Kidney (tissue), 14 donors: ENCODE results near the gene PLAU. TPM values are rescaled to one million over a fixed set of nuclear protein-coding genes. Genes with fewer than 3 reads are reported as not detected.
"Not testable (repeated sequence)": the region's sequence is repeated elsewhere in the genome, so short reads cannot be mapped to it uniquely, and the experiment has no call there.

Experiments
- DNase-seq, 5 donors: peaks; one replicate each; pipeline ENCODE4 v3.0.0-alpha.2; 2013 to 2020
- FAIRE-seq: peaks from 2 replicates; lab custom pipeline; 2012; peaks lifted over from hg19 to GRCh38; lab: Jason Lieb, UNC
- H3K27ac ChIP-seq, 2 donors: one replicate each; pipeline ENCODE4 v1.7.0; 2013; ENCODE audit warnings: low read depth in 2 of 2, low read length in 2 of 2, inconsistent platforms in 1 of 2
- H3K27me3 ChIP-seq: one replicate; pipeline ENCODE4 v1.7.1; 2013; ENCODE audit warnings: low read length, inconsistent platforms; ENCODE audit not compliant: control insufficient read depth, insufficient read depth
- H3K36me3 ChIP-seq, 3 donors: one replicate each; pipeline versions ENCODE4 v1.7.0 to v1.7.1; 2013; ENCODE audit warnings: low read length in 3 of 3, control low read depth in 1 of 3, inconsistent platforms in 1 of 3; ENCODE audit not compliant: insufficient read depth in 3 of 3, control insufficient read depth in 2 of 3
- H3K4me1 ChIP-seq, 3 donors: one replicate each; pipeline versions ENCODE4 v1.7.0 to v1.7.1; 2013; ENCODE audit warnings: low read length in 3 of 3, inconsistent platforms in 1 of 3, low read depth in 1 of 3; ENCODE audit not compliant: control insufficient read depth in 2 of 3, insufficient read depth in 2 of 3
- H3K4me3 ChIP-seq, 3 donors: one replicate each; pipeline versions ENCODE4 v1.7.0 to v1.8.1; 2013; ENCODE audit warnings: low read length in 3 of 3, control low read depth in 1 of 3, inconsistent platforms in 1 of 3
- H3K9ac ChIP-seq, 3 donors: one replicate each; pipeline versions ENCODE4 v1.7.0 to v1.7.1; 2013; ENCODE audit warnings: low read length in 3 of 3, control low read depth in 1 of 3, inconsistent platforms in 1 of 3
- H3K9me3 ChIP-seq, 3 donors: one replicate each; pipeline versions ENCODE4 v1.7.0 to v1.7.1; 2013; ENCODE audit warnings: low read length in 3 of 3, control low read depth in 1 of 3, inconsistent platforms in 1 of 3; ENCODE audit not compliant: control insufficient read depth in 2 of 3, insufficient read depth in 1 of 3
- CTCF ChIP-seq: IDR thresholded peaks from 3 replicates; pipeline ENCODE4 v1.5.1; 2012; ENCODE audit warnings: mild to moderate bottlenecking, moderate library complexity, borderline replicate concordance; ENCODE audit not compliant: insufficient read depth; ENCODE audit errors: extremely low read depth
- intact Hi-C: fragments of 100-400 bp; cut with DNase I; formaldehyde crosslinking; loops from one replicate; pipeline ENCODE4 v1.11.1; 2022
- polyA plus RNA-seq: library from polyadenylated mRNA; stranded (reverse); fragments of 350-450 nt; fragmentation: Illumina TruSeq; extraction: RNeasy Lipid Tissue Mini Kit (QIAGEN cat#74804); gene quantifications from one replicate; pipeline ENCODE4 v1.2.3, GENCODE V29; 2014; ENCODE audit warnings: low read depth, low replicate concordance; ENCODE audit not compliant: insufficient read depth
- total RNA-seq: library from RNA; stranded (reverse); fragmentation: NEBNext Ultra II Directional; extraction: Animal tissue kit (Norgen Biotek cat#: 25700); gene quantifications from one replicate; pipeline ENCODE4 v1.2.1, GENCODE V29; 2021
- donor health status: control.
- donor health status: control.
- donor health status: control.
- donor health status: control.
- donor health status: control.
- donor health status: DM: yes; HTN: yes; CAD: no.
- donor health status: Normal renal cell carcinoma (clear cell type).

PLAU gene
- total and polyA plus RNA-seq, 2 donors from 2014 or later: 40.8 to 82.5 TPM

DNA sequence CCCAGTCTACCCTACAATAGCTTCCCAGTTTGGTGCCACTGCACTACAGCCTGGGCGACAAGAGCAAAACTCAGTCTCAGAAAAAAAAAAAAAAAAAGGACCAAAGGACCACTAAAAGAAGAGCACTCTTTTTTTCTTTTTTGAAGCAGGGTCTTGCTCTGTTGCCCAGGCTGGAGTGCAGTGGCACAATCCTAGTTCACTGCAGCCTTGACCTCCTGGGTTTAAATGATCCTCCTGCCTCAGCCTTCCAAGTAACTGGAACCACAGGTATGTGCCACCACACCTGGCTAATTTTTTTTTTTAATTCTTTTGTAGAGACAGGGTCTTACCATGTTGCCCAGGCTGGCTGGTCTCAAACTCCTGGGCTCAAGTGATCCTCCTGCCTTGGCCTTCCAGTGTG, 14.0 kb downstream of the PLAU start:
- peaks cover 0 to 4% (median 2%) of the 10 kb centered on the region in 3 donors for H3K4me1 ChIP-seq
- FAIRE-seq (no peak), DNase-seq (no peak)
- H3K27ac ChIP-seq: no peak overlapping the region
- TF ChIP-seq CTCF: no peak
- no peak overlapping the region for H3K4me3 ChIP-seq
- H3K9ac ChIP-seq: no peak overlapping the region
- H3K27me3 ChIP-seq: no peaks in the 10 kb centered on the region
- H3K36me3 ChIP-seq: no peaks in the 10 kb centered on the region
- intact Hi-C loops: no loop called here
- no peaks in the 10 kb centered on the region for H3K9me3 ChIP-seq

- Histone ChIP-seq H3K4me3 (no peak overlapping the region), H3K27ac (no peak overlapping the region), H3K4me1 (no peaks in the 10 kb centered on the region), H3K9ac (no peak overlapping the region), H3K27me3 (no peaks in the 10 kb centered on the region), H3K9me3 (no peaks in the 10 kb centered on the region), H3K36me3 (no peaks in the 10 kb centered on the region)
- DNase-seq (no peak), FAIRE-seq (no peak)
- TF ChIP-seq CTCF: no peak
- intact Hi-C loops: no loop called here
Observed at GRCh38 chr10:73925539-73925938, 14.6 kb downstream of the PLAU start.

DNA sequence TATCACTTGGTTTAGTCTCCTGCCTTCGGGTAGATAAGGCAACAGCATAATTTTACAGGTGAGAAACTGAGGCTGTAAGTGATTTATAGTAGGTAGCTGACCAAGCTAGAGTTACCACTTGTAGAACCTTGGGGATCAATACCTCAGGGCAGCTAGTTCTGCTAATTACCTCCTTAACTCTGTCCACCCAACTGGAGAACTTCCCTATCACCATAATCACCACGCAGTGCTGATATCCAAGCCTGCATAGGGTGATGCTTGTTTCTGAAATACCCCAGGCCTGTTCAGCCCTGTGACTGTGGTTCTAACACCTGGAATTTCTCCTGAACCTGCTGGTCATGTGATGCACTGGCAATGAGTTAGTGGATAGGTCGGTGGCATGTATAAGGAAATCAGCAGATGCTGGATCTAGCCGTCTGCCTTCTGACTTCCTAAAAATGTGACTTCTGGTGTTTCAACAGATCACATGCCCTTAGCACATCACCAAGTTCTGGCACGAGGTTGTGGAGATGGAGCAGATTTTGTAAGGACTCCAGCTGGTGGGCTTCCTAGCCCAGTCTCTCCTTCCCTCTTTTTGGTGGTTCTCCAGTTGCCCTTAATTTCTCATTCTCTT, 15.3 kb downstream of the PLAU start:
- Histone ChIP-seq H3K4me1 (no peaks in the 10 kb centered on the region), H3K36me3 (no peaks in the 10 kb centered on the region)

GRCh38 chr10:73930630-73931327, 19.8 kb downstream of the PLAU start:
- intact Hi-C loops, H3K9me3 ChIP-seq, H3K4me3 ChIP-seq, H3K27ac ChIP-seq, H3K36me3 ChIP-seq, FAIRE-seq, DNase-seq, H3K4me1 ChIP-seq, H3K9ac ChIP-seq, H3K27me3 ChIP-seq: not testable (repeated sequence)

More for the DNA sequence above, 15.3 kb downstream of the PLAU start:
- FAIRE-seq (no peak), DNase-seq (no peak)
- no peaks in the 10 kb centered on the region for H3K9me3 ChIP-seq
- H3K9ac ChIP-seq: no peak overlapping the region
- H3K27me3 ChIP-seq: no peaks in the 10 kb centered on the region
- intact Hi-C loops: no loop called here
- TF ChIP-seq CTCF: no peak
- no peak overlapping the region for H3K4me3 ChIP-seq
- H3K27ac ChIP-seq: no peak overlapping the region
